ENCODE measurements around the gene SLC41A3.

DNA sequence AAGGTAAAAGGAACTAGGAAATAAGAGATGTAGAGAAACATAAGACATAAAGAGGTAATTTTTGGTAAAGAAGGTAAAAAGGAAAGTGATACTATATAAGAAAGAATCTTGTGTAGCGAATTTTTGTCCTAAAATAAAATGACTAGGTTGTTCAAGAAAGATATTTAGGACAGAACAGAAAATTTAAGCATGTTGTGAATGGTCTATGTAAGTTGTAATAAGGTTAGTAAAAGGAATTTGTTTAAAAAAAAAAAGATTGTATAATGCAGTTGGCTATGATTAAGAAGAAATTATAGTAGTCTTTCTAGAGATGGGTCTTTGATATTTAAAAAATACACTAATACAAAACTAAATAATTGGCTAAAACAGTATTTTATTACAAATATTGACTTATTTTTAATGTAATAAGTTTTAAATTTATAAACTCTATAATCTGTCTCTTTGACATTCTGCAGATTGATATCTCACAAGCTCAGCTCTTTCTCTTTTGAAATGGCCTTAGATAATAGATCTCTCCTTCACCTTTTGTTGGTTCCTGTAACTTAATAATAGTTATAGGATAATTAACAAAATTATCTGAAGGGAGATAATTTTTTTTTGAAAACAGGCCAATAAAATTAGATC is 3.7 kb upstream of the SLC41A3 start:
- no peak for TF ChIP-seq POLR2A (IDR thresholded peaks at IDR 0.05; ENCODE audit: low read length)
- TF ChIP-seq GATA1 (IDR thresholded peaks at IDR 0.05; ENCODE audit: low read depth, low read length): no peak

Data from erythroblast (primary cell).